Activated CD4-positive, alpha-beta memory T cell treated with anti-CD3 and anti-CD28 coated beads for 36 hours (primary cell): Measurements from ENCODE around the gene NAP1L1. TPM values are rescaled to one million over a fixed set of nuclear protein-coding genes. Genes with fewer than 3 reads are reported as not detected.

ENCODE experiments used
- CTCF ChIA-PET: fragments of 350-600 bp; sonication (Branson Sonifier 250); formaldehyde crosslinking; loops from one replicate; lab custom pipeline; 2021; ENCODE audit warnings: antibody characterized with exemption, inconsistent platforms; lab: Charles Lee
- POLR2A ChIA-PET: fragments of 350-600 bp; sonication (Branson Sonifier 250); formaldehyde crosslinking; loops from one replicate; lab custom pipeline; 2021; ENCODE audit warnings: antibody characterized with exemption; lab: Charles Lee
- DNase-seq: peaks from one replicate; pipeline ENCODE4 v3.0.0-alpha.2; 2020
- H3K27ac Mint-ChIP-seq: one replicate; pipeline ENCODE4 v1.8.0; 2021; ENCODE audit warnings: mixed read lengths
- H3K27me3 Mint-ChIP-seq: one replicate; pipeline ENCODE4 v1.8.0; 2021; ENCODE audit warnings: mixed read lengths
- H3K36me3 Mint-ChIP-seq: one replicate; pipeline ENCODE4 v1.8.0; 2021; ENCODE audit warnings: mixed read lengths
- H3K4me1 Mint-ChIP-seq: one replicate; pipeline ENCODE4 v1.8.0; 2021; ENCODE audit warnings: low read depth, mixed read lengths
- H3K4me3 Mint-ChIP-seq: one replicate; pipeline ENCODE4 v1.8.0; 2021; ENCODE audit warnings: mild to moderate bottlenecking, mixed read lengths
- H3K9me3 Mint-ChIP-seq: one replicate; pipeline ENCODE4 v1.8.0; 2021; ENCODE audit warnings: mixed read lengths
- intact Hi-C: fragments of 100-400 bp; cut with micrococcal nuclease; formaldehyde crosslinking; loops from one replicate; pipeline ENCODE4 v1.15.1; 2023
- total RNA-seq, 2 experiments: library from RNA; stranded (reverse); gene quantifications; one replicate each; pipeline ENCODE4 v1.2.3, GENCODE V29; 2021

The NAP1L1 gene
- total RNA-seq, 2 experiments from 2014 or later: 889 to 895 TPM

- H3K4me1 Mint-ChIP-seq: peaks cover 53% of the 10 kb centered on the region
- no peaks in the 10 kb centered on the region for H3K9me3 Mint-ChIP-seq
- peaks cover 24% of the 10 kb centered on the region for H3K36me3 Mint-ChIP-seq
- H3K27ac Mint-ChIP-seq: peak overlapping the region; percentile 11
- intact Hi-C loops: no loop called here
- no peaks in the 10 kb centered on the region for H3K27me3 Mint-ChIP-seq
- ChIA-PET POLR2A (interaction anchor here (0.6 kb wide), 1 partner anchor 269 kb away, joined by 3 read pairs; no protein-coding TSS in a partner anchor), CTCF (interaction anchor here (0.6 to 1.3 kb wide), 4 partner anchors 8 to 187 kb away, joined by 3 to 4 read pairs (median 4); no protein-coding TSS in a partner anchor)
- no peak for DNase-seq
- no peak overlapping the region for H3K4me3 Mint-ChIP-seq
Observed at GRCh38 chr12:76025601-76026575, 58.6 kb downstream of the NAP1L1 start.

GRCh38 chr12:76024942-76025600, 59.4 kb downstream of the NAP1L1 start:
- H3K36me3 Mint-ChIP-seq: peaks cover 21% of the 10 kb centered on the region
- ChIA-PET CTCF (interaction anchor here (0.8 to 1.3 kb wide), 4 partner anchors 8 to 32 kb away, joined by 3 to 4 read pairs (median 4); no protein-coding TSS in a partner anchor), POLR2A (interaction anchor here (0.6 kb wide), 1 partner anchor 190 kb away, joined by 4 read pairs; no protein-coding TSS in a partner anchor)
- peaks cover 61% of the 10 kb centered on the region for H3K4me1 Mint-ChIP-seq
- H3K9me3 Mint-ChIP-seq: no peaks in the 10 kb centered on the region
- no peak for DNase-seq
- H3K27ac Mint-ChIP-seq: peak overlapping the region; percentile 11
- H3K4me3 Mint-ChIP-seq: no peak overlapping the region
- intact Hi-C loops: loop anchor here (5.0 kb wide), 1 partner anchor 163 kb away; no protein-coding TSS in a partner anchor
- no peaks in the 10 kb centered on the region for H3K27me3 Mint-ChIP-seq

GRCh38 chr12:76024102-76024781, 60.2 kb downstream of the NAP1L1 start:
- intact Hi-C loops: loop anchor here (5.0 kb wide), 1 partner anchor 162 kb away; no protein-coding TSS in a partner anchor
- Mint-ChIP-seq H3K27me3 (no peaks in the 10 kb centered on the region), H3K4me3 (no peak overlapping the region), H3K27ac (no peak overlapping the region), H3K4me1 (peaks cover 67% of the 10 kb centered on the region), H3K9me3 (no peaks in the 10 kb centered on the region), H3K36me3 (peaks cover 15% of the 10 kb centered on the region)
- no peak for DNase-seq
- POLR2A ChIA-PET: interaction anchor here (1.1 kb wide), 1 partner anchor 89 kb away, joined by 3 read pairs; no protein-coding TSS in a partner anchor
- CTCF ChIA-PET: interaction anchor here (0.8 to 0.9 kb wide), 2 partner anchors 13 to 31 kb away, joined by 3 read pairs; no protein-coding TSS in a partner anchor

GRCh38 chr12:76023069-76023690, 61.3 kb downstream of the NAP1L1 start:
- H3K27ac Mint-ChIP-seq: peak overlapping the region; percentile 21
- no peaks in the 10 kb centered on the region for H3K9me3 Mint-ChIP-seq

GRCh38 chr12:76022506-76022905, 62.0 kb downstream of the NAP1L1 start:
- Mint-ChIP-seq H3K9me3 (no peaks in the 10 kb centered on the region), H3K36me3 (peaks cover 6% of the 10 kb centered on the region), H3K4me3 (no peak overlapping the region), H3K27ac (peak overlapping the region; percentile 21), H3K4me1 (peaks cover 70% of the 10 kb centered on the region), H3K27me3 (no peaks in the 10 kb centered on the region)
- no peak for DNase-seq
- ChIA-PET CTCF (no interaction called here), POLR2A (interaction anchor here (2.7 to 3.4 kb wide), 2 partner anchors 8 to 109 kb away, joined by 9 to 88 read pairs; partner anchors contain the start of gene PHLDA1)
- intact Hi-C loops: loop anchor here (5.0 kb wide), 1 partner anchor 160 kb away; no protein-coding TSS in a partner anchor

More at GRCh38 chr12:76023069-76023690, 61.3 kb downstream of the NAP1L1 start:
- intact Hi-C loops: loop anchor here (5.0 kb wide), 1 partner anchor 161 kb away; no protein-coding TSS in a partner anchor
- CTCF ChIA-PET: no interaction called here
- POLR2A ChIA-PET: interaction anchor here (1.1 kb wide), 1 partner anchor 88 kb away, joined by 3 read pairs; no protein-coding TSS in a partner anchor
- Mint-ChIP-seq H3K4me1 (peaks cover 68% of the 10 kb centered on the region), H3K36me3 (peaks cover 7% of the 10 kb centered on the region), H3K4me3 (no peak overlapping the region), H3K27me3 (no peaks in the 10 kb centered on the region)
- no peak for DNase-seq

- Mint-ChIP-seq H3K4me1 (peaks cover 60% of the 10 kb centered on the region), H3K36me3 (no peaks in the 10 kb centered on the region), H3K27me3 (no peaks in the 10 kb centered on the region), H3K4me3 (peak overlapping the region; percentile 68), H3K27ac (peak overlapping the region; percentile 99), H3K9me3 (no peaks in the 10 kb centered on the region)
- POLR2A ChIA-PET: interaction anchor here (0.9 to 3.4 kb wide), 21 partner anchors 10 to 543 kb away, joined by 3 to 88 read pairs (median 4); partner anchors contain the start of genes KRR1, NAP1L1 and PHLDA1
- intact Hi-C loops: loop anchor here (1.0 to 5.0 kb wide), 12 partner anchors 10 to 630 kb away; partner anchors contain the start of genes GLIPR1, GLIPR1L2, NAP1L1 and OSBPL8
- CTCF ChIA-PET: interaction anchor here (0.7 to 2.3 kb wide), 10 partner anchors 10 to 539 kb away, joined by 3 to 41 read pairs (median 3); partner anchors contain the start of gene PHLDA1
- peak; percentile 90 for DNase-seq
Observed at GRCh38 chr12:76020731-76021672, 63.5 kb downstream of the NAP1L1 start.

GRCh38 chr12:76020281-76020680, 64.2 kb downstream of the NAP1L1 start:
- ChIA-PET CTCF (interaction anchor here (0.7 to 2.3 kb wide), 6 partner anchors 10 to 204 kb away, joined by 3 to 41 read pairs (median 4); partner anchors contain the start of gene PHLDA1), POLR2A (interaction anchor here (0.9 to 3.4 kb wide), 22 partner anchors 11 to 542 kb away, joined by 3 to 88 read pairs (median 4); partner anchors contain the start of genes KRR1, NAP1L1 and PHLDA1)
- H3K9me3 Mint-ChIP-seq: no peaks in the 10 kb centered on the region
- intact Hi-C loops: loop anchor here (1.0 to 5.0 kb wide), 12 partner anchors 11 to 629 kb away; partner anchors contain the start of genes GLIPR1, GLIPR1L2, NAP1L1 and OSBPL8
- no peaks in the 10 kb centered on the region for H3K36me3 Mint-ChIP-seq
- H3K27ac Mint-ChIP-seq: peak overlapping the region; percentile 99
- peaks cover 60% of the 10 kb centered on the region for H3K4me1 Mint-ChIP-seq
- no peaks in the 10 kb centered on the region for H3K27me3 Mint-ChIP-seq
- H3K4me3 Mint-ChIP-seq: peak overlapping the region; percentile 52
- peak; percentile 94 for DNase-seq

- intact Hi-C loops: no loop called here
- POLR2A ChIA-PET: no interaction called here
- Mint-ChIP-seq H3K27ac (peak overlapping the region; percentile 8), H3K36me3 (no peaks in the 10 kb centered on the region), H3K4me3 (no peak overlapping the region), H3K4me1 (peaks cover 52% of the 10 kb centered on the region), H3K27me3 (no peaks in the 10 kb centered on the region), H3K9me3 (no peaks in the 10 kb centered on the region)
- CTCF ChIA-PET: interaction anchor here (1.1 to 1.3 kb wide), 2 partner anchors 37 to 490 kb away, joined by 3 read pairs; no protein-coding TSS in a partner anchor
- no peak for DNase-seq
Observed at GRCh38 chr12:76018672-76019071, 65.8 kb downstream of the NAP1L1 start.

- Mint-ChIP-seq H3K36me3 (no peaks in the 10 kb centered on the region), H3K9me3 (no peaks in the 10 kb centered on the region), H3K4me3 (no peak overlapping the region), H3K4me1 (peaks cover 52% of the 10 kb centered on the region), H3K27ac (no peak overlapping the region), H3K27me3 (no peaks in the 10 kb centered on the region)
- ChIA-PET CTCF (interaction anchor here (1.1 to 1.3 kb wide), 2 partner anchors 36 to 490 kb away, joined by 3 read pairs; no protein-coding TSS in a partner anchor), POLR2A (no interaction called here)
- intact Hi-C loops: no loop called here
- no peak for DNase-seq
Observed at GRCh38 chr12:76018111-76018510, 66.4 kb downstream of the NAP1L1 start.
